ENCODE measurements around the gene HOXD11.
A peak's percentile ranks its signal among the peaks of the same experiment; 100 is the strongest.

The HOXD11 gene

DNA sequence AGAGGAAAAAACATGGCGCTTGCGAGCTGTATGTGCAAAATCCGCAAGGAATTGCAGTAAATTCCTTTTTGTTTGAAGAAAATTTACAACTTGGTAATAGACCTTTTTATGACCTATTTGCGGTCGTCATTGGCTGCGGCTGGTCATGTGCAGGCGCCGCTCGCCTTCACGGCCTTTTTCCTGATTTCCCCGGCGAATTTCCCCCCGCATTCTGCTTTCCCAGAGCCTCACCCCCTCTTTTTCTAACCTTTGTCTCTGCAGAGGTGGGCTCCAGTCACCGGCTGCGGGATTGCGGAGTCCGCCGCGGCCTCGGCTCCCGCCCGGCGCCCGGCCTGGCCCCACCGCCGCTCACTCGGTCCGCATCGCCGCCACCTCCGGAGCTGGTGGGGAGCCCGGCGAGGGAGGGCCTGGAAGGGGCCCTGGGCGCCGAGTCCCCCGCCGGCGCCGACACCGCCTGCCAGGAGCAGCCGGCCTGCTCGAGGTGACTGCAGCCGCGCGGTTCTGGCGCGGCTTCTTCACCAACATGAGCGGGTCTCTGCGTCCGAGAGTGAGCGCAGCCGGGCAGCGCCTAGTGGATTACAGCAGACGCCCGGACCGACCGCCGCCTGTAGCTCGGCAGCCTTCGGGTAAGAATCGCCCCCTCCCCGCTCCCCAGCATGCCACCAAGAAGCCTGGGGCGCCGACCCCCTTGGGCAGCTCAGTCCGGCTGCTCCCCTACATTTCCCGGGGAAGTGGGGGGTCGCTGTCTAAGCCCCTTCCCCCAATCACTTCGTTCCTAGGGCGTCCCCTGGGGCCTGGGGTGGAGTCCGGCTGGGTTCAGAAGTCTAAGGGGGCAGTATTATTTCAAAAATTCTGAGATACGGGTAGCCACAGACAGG, 29.5 kb downstream of the HOXD11 start:
- no peak for DNase-seq

- DNase-seq = no peak
Measured at GRCh38 chr2:176137252-176137580, 30.1 kb downstream of the HOXD11 start.

DNA sequence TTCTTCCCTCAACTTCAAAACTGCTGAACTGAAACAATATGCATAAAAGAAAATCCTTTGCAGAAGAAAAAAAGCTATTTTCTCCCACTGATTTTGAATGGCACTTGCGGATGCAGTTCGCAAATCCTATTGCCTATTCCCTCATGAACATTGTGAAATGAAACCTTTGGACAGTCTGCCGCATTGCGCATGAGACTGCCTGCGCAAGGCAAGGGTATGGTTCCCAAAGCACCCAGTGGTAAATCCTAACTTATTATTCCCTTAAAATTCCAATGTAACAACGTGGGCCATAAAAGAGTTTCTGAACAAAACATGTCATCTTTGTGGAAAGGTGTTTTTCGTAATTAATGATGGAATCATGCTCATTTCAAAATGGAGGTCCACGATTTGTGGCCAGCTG, 30.8 kb downstream of the HOXD11 start:
- DNase-seq = no peak

DNA sequence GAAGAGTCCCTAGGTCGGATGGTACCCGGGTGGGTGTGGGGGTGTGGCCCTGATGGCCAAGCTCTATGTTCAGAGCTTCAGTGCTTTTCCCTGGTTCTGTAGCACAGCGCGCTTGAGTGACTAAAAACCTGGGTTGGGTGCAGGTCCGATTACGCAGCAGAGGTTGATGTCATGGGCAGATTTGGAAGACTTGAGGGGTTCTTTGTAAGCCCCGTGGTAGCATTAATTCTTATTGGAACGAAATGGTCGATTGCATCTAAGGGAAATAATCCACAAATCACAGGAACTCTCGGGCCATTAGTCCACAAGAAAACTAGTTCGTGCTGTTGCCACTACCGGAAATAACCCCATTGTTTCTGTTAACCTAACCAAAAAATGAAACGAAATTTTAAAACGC, 31.4 kb downstream of the HOXD11 start:
- no peak for DNase-seq

DNA sequence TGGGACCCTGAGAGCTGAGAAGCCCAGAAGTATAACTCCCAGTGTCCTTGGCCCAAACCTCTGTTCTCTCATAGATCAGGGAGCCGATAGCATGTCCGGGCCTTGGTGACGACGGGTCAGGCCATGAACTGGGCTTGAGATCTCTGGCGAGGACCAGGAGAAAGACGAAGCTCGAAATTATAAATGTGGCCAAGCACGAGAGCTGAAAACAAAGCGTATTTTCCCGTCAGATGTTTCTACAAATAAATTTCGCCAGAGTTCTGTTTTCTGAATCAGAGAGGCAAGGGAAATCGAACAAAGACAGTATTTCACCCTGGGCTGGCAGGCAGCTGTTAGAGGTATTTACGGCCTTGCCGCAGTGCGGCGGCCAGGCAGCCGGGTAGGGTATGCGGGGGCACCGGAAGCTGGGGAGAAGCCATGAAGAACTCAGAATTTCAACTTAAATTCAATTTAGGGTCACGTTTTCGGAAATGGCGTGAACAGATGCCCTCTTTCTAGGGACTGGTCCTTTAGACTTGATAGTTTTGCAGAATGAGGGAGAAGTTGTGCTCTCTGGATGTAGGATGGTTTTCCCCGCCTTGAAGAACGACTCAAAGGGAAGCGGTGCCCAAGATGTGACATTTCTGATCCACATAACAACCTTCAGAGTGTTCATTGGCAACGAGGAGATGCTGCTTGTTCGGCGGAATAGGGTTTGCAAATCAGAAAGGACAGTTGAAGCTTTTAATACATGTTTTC, 32.0 kb downstream of the HOXD11 start:
- DNase-seq = no peak

- no peak for DNase-seq
Measured at GRCh38 chr2:176139661-176140512, 32.8 kb downstream of the HOXD11 start.

DNA sequence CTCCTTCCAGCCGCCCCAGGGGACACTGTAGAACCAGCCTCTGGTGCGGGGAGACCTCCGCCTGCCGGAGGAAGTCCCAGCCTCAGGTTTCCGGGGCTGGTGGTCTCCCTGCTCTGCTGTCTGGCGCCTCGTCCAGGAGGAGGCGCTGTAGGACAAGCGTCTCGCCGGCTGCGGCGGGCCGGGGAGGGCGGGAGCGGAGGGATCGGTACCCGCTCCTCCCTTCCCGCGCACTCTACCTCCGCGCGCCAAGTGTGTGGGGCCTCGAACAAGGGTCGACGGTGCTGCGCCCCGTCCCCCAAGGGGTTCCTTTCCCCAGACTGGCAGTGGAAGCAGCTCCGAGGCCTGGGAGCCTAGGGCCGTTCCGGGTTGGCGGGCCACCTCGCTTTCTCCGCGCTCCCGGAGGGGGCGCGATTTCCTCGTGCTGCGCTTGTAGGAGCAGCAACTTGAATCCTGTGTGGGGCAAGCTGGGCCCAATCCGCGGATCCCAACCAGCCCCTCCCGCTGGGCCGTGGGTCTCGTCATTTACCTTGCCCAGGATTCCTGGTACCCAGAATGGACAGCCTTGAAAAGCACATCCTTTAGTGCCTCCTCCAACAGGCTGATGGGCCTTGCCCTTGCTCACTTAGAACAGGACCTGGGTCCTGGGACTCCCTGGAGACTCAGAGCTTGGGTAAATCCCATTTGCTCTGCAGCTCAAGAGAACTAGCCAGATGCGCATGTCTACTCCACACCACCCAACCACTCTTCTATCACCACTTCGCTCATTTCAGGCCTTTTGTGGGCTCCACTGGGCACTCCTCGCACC, 33.6 kb downstream of the HOXD11 start:
- DNase-seq = peak; percentile 66

DNA sequence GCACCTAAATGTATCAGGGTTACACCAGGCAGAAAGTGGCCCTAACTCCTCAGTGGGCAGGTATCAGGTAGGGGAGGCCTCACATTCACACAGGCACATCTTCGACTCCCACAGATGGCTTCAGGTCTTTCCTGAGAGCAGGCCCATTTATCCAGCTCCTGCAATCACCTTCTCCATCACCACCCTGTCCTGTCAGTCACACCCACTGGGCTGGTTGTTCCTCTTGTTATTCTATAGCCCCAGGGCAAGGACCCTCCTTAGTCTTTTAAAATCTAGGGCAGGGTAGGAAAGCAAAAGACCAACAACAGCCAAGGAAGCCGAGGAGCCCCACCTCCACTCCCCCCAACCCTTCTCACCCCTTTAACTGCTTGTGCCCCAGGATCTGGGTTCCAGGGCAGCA, 35.2 kb downstream of the HOXD11 start:
- no peak for DNase-seq

GRCh38 chr2:176145085-176145969, 38.2 kb downstream of the HOXD11 start:
- no peak for DNase-seq

DNA sequence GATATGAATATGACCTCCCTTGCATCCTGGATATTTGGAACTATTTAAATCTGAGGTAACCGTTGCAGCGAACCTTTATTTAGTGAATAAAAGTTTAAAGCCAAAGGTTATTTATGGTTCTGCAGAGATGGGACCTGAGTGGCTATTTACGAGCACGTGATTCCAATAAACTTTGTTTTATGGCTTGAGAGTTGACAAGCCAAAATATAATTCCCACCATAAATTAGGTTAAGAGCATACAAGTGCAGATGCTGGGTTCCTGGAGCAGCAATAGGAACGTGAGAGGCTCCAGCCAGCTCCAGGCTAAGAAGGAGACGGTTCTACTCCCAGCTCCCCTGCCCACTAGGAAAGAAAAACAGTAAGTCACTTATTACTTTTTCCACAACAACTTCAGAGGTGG, 39.0 kb downstream of the HOXD11 start:
- DNase-seq = no peak

- no peak for DNase-seq
Measured at GRCh38 chr2:176146645-176147044, 39.6 kb downstream of the HOXD11 start.

DNA sequence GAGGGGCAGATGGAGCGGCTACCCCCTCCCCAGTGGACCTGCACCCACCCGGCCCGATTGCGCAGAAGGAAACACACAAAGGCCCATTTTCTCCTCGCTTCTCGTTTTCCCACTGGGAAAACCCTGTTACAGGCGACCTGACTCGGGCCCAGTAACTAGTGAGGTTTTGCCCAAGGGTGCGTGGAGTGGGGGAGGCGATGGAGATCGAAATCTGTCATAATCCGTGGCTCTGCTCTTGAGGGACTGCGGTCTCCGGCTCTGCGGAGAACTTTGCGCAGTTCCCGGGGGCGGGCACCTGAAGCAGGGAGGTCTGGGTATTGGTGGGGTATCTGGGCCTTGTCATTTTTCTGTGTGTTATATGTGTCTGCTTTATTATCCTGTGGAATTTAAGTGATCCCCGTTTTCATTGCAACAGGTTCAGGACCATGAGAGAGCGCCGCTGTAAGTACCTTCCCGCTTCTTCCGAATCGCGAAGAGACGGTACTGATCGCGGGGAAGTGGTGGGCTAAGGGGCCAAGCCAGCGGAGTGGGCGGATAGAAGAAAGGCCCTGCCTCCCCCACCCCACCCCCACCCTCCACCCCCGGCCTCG, 40.2 kb downstream of the HOXD11 start:
- no peak for DNase-seq

GRCh38 chr2:176147800-176148496, 40.9 kb downstream of the HOXD11 start:
- DNase-seq = no peak

GRCh38 chr2:176148751-176149421, 41.8 kb downstream of the HOXD11 start:
- no peak for DNase-seq

- DNase-seq = no peak
Measured at GRCh38 chr2:176149481-176149938, 42.4 kb downstream of the HOXD11 start.

DNA sequence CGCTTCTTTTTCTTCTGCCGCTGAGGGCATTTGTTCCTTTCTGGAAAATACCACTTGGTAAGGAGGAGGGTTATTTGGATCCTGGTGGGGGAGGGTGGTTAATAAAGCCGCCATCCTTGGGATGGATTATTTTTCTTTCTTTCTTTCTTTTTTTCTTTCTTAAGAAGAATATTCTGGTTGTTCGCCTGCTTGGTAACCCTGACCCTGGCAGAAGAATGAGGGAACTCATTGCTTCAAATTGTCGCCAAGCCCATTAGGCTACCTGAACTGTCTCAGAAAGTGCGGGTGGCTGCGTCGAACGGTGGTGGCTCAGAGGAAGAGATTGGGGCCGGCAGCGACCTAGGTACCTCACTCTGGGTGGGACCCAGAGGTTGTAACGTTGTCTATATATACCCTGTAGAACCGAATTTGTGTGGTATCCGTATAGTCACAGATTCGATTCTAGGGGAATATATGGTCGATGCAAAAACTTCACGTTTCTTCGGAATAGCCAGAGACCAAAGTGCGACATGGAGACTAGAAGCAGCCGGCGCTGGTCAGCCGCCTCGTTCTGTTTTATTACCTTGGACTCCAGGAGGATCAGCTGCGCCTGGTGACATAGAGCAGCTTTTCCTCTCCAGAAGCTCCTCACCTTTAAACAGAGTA, 43.0 kb downstream of the HOXD11 start:
- no peak for DNase-seq

DNA sequence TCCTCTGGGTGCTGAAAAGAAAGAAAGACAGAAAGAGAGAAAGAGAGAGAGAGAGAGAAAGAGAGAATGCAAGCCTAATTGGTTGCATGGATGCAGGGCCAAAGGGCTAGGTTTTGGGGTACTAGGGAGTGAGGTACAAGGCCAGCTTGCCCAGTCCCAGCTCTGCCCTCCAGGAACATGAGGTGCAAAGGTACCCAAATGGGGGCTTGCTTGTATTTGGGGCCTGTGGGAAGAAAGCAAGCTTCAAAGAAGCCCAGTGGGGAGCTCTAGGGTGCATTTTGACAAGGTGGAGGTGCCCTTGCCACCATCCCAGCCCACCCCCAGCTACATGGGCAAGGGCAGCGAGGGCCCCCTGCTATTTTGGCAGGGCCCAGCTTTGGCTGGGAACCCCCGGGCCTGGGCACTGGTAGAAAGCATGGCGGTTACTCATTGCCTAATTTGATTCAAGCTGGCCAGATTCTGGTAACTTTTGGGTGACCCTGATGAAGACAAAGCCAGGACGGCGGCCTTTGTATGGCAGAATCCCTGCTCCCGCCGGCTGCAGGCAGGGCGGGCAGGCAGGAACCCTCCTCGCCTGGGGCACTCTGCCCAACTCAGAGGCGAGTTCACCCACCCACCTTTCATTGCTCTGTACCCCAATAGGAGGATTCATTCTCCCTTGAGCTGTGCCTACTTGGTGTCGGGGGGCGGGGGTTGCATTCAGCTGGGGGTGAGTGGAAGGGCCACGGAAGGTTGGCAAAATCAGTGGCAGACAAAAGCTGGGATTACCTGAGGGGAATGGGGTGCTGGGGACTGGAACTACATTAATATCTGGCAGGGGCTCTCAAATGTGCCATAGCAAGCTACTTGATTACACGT, 43.7 kb downstream of the HOXD11 start:
- no peak for DNase-seq
